ENCODE results near the gene UBE2E2. TPM values are rescaled to one million over a fixed set of nuclear protein-coding genes. Genes with fewer than 3 reads are reported as not detected.

UBE2E2 gene
- total RNA-seq, 4 donors from 2014 or later, result 7.9 to 44.7 (median 26.6) TPM

DNA sequence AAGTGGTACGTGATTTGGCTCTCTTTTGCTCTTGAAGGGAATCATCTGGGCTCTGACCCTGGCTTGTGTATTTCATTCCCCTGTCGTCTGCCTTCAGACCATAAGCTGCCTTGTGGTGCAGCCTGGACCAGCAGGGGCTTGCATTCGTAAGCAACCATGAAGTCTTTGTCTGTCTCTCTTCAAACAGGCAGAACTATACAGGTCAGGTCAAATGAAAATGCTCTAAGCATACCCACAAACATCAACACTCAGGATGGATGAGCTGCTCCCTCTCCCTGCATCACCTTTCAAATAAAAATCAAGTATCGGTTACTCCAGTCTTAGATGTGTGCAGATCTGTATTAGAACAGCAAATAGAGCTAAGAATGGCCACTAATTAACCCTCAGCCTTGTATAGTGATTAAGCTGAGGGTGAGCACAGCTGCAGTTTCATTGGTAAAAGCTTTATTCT is 334.0 kb downstream of the UBE2E2 start:
- H3K27ac ChIP-seq, result no peak overlapping the region
- no peaks in the 10 kb centered on the region for H3K9me3 ChIP-seq
- no peak for TF ChIP-seq POLR2A (IDR thresholded peaks at IDR 0.05)
- TF ChIP-seq, protein P1, sequence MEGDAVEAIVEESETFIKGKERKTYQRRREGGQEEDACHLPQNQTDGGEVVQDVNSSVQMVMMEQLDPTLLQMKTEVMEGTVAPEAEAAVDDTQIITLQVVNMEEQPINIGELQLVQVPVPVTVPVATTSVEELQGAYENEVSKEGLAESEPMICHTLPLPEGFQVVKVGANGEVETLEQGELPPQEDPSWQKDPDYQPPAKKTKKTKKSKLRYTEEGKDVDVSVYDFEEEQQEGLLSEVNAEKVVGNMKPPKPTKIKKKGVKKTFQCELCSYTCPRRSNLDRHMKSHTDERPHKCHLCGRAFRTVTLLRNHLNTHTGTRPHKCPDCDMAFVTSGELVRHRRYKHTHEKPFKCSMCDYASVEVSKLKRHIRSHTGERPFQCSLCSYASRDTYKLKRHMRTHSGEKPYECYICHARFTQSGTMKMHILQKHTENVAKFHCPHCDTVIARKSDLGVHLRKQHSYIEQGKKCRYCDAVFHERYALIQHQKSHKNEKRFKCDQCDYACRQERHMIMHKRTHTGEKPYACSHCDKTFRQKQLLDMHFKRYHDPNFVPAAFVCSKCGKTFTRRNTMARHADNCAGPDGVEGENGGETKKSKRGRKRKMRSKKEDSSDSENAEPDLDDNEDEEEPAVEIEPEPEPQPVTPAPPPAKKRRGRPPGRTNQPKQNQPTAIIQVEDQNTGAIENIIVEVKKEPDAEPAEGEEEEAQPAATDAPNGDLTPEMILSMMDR (IDR thresholded peaks at IDR 0.05 in 4 of 5, conservative IDR thresholded peaks at IDR 0.05 in 1 of 5), result no peak
- ATAC-seq (no peak), DNase-seq (no peak)
- H3K36me3 ChIP-seq, result no peaks in the 10 kb centered on the region
- no peaks in the 10 kb centered on the region for H3K27me3 ChIP-seq
- in situ Hi-C loops (cut with MboI; ENCODE audit: low sequenced_read_pairs in 4 of 4) (no loop called here), intact Hi-C loops (cut with DNase I; ENCODE audit: low total_unique reads) (no loop called here)
- no peak overlapping the region for H3K4me3 ChIP-seq
- H3K4me1 ChIP-seq, result peaks cover 7 to 10% of the 10 kb centered on the region in 2 donors

DNA sequence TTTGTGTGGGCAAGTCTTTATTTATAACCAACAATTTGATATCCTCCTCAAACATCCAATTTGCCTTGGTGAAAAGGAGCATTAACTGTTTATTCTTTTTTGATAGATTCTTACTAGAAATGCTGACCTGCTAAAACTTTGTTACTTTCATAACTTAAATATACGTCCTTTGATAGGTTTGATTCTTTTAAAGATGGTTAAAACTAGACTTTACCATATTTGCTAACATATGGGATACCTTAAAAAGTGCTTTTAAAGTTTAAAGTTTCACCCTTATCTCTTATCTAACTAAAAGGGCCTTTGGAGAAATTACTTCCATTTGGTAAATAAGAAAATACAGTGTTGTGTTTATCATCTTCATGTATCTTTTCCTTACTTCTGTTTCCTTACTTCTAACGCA is 336.1 kb downstream of the UBE2E2 start:
- Histone ChIP-seq H3K4me1 (peaks cover 4 to 5% of the 10 kb centered on the region in 2 donors), H3K27ac (no peak overlapping the region), H3K36me3 (no peaks in the 10 kb centered on the region), H3K9me3 (no peaks in the 10 kb centered on the region), H3K27me3 (no peaks in the 10 kb centered on the region), H3K4me3 (no peak overlapping the region)
- TF ChIP-seq, protein P1 (IDR thresholded peaks at IDR 0.05 in 4 of 5, conservative IDR thresholded peaks at IDR 0.05 in 1 of 5), result no peak
- TF ChIP-seq POLR2A (IDR thresholded peaks at IDR 0.05), result no peak
- in situ Hi-C loops (cut with MboI; ENCODE audit: low sequenced_read_pairs in 4 of 4), result no loop called here
- DNase-seq, result no peak
- intact Hi-C loops (cut with DNase I; ENCODE audit: low total_unique reads), result no loop called here
- no peak for ATAC-seq

DNA sequence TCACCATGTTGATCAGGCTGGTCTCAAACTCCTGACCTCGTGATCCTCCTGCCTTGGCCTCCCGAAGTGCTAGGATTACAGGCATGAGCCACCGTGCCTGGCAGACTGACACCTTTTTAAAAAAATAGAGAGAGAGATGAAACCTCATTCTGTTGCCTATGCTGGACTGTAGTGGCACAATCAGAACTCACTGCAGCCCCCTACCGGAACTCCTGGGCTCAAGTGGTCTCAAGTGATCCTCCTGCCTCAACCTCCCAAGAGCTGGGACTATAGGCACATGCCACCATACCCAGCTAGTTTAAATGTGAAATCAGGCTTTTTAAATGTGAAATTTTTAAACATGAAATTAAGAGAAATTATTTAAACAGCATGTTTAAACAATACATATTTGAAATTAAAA is 337.5 kb downstream of the UBE2E2 start:
- H3K4me3 ChIP-seq, result no peak overlapping the region
- no peak for DNase-seq
- H3K27ac ChIP-seq, result no peak overlapping the region
- H3K36me3 ChIP-seq, result no peaks in the 10 kb centered on the region
- intact Hi-C loops (cut with DNase I; ENCODE audit: low total_unique reads), result no loop called here
- in situ Hi-C loops (cut with MboI; ENCODE audit: low sequenced_read_pairs in 4 of 4), result no loop called here
- H3K4me1 ChIP-seq, result no peaks in the 10 kb centered on the region
- TF ChIP-seq, protein P1 (IDR thresholded peaks at IDR 0.05 in 4 of 5, conservative IDR thresholded peaks at IDR 0.05 in 1 of 5), result no peak
- TF ChIP-seq POLR2A (IDR thresholded peaks at IDR 0.05), result no peak
- no peaks in the 10 kb centered on the region for H3K9me3 ChIP-seq
- H3K27me3 ChIP-seq, result no peaks in the 10 kb centered on the region
- no peak for ATAC-seq

DNA sequence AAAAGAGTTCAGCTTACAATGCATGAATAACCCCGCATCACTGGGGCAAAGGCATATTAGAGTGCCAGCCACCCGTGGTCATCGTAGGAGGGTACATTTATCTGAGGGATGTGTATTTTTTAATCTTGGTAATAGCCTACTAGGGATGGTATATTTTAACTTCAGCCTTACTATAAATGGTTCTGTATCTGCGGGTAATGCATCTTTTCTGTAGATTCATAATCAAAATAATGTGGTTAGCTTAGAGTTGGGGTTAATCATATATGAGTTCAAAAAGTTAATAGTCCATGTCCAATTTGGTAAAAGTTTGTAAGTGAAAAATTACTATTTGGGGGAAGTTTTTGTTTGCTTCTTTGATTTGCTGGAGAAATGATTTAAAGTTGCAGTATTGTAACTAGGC is 339.0 kb downstream of the UBE2E2 start:
- DNase-seq (no peak), ATAC-seq (no peak)
- H3K27me3 ChIP-seq, result no peaks in the 10 kb centered on the region
- no peak for TF ChIP-seq POLR2A (IDR thresholded peaks at IDR 0.05)
- TF ChIP-seq, protein P1 (IDR thresholded peaks at IDR 0.05 in 4 of 5, conservative IDR thresholded peaks at IDR 0.05 in 1 of 5), result no peak
- intact Hi-C loops (cut with DNase I; ENCODE audit: low total_unique reads) (no loop called here), in situ Hi-C loops (cut with MboI; ENCODE audit: low sequenced_read_pairs in 4 of 4) (no loop called here)
- H3K36me3 ChIP-seq, result no peaks in the 10 kb centered on the region
- no peaks in the 10 kb centered on the region for H3K9me3 ChIP-seq
- no peak overlapping the region for H3K27ac ChIP-seq
- peaks cover 0 to 2% of the 10 kb centered on the region in 2 donors for H3K4me1 ChIP-seq
- no peak overlapping the region for H3K4me3 ChIP-seq

DNA sequence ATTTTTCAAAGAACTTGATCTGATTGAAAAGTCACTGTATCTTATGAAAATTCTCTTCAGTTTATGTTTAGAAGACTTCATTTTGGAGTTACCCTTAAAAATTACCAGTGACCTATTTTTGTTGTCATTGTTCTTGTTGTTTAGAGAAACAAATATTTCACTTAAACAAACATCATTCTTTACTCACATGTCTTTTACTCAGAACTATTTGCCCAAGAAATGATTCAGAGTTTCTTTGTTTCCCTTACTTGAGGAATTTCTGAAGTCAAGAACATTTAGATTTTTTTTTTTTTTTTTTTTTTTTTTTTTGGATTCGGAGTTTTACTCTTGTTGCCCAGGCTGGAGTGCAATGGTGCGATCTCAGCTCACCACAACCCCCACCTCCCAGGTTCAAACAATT is 343.1 kb downstream of the UBE2E2 start:
- H3K27me3 ChIP-seq, result no peaks in the 10 kb centered on the region
- H3K27ac ChIP-seq, result no peak overlapping the region
- H3K4me1 ChIP-seq, result peaks cover 9 to 23% of the 10 kb centered on the region in 2 donors
- no peak overlapping the region for H3K4me3 ChIP-seq
- H3K9me3 ChIP-seq, result no peaks in the 10 kb centered on the region
- ATAC-seq (no peak), DNase-seq (no peak)
- no peaks in the 10 kb centered on the region for H3K36me3 ChIP-seq
- intact Hi-C loops (cut with DNase I; ENCODE audit: low total_unique reads), result no loop called here
- in situ Hi-C loops (cut with MboI; ENCODE audit: low sequenced_read_pairs in 4 of 4), result no loop called here
- TF ChIP-seq, protein P1 (IDR thresholded peaks at IDR 0.05 in 4 of 5, conservative IDR thresholded peaks at IDR 0.05 in 1 of 5), result no peak
- TF ChIP-seq POLR2A (IDR thresholded peaks at IDR 0.05), result no peak

Measured in gastrocnemius medialis (tissue), 4 donors.